HEK293 (cell line): Measurements from ENCODE around the gene GALNT16.

Experiments
- CTCF ChIA-PET: fragments of 350-600 bp; formaldehyde crosslinking; extraction: SDS; loops from one replicate; lab custom pipeline; 2021; ENCODE audit warnings: antibody characterized with exemption; lab: Yijun Ruan, JAX
- POLR2A ChIA-PET: fragments of 300-600 bp; formaldehyde crosslinking; extraction: SDS; loops from one replicate; lab custom pipeline; 2020; ENCODE audit warnings: antibody characterized with exemption, inconsistent platforms; lab: Yijun Ruan, JAX
- H3K27ac ChIP-seq: fragments of 200-500 bp; sonication (Bioruptor generic); 2 replicates; pipeline ENCODE4 v1.5.1; 2014; ENCODE audit warnings: low read depth, low read length, control low read depth, inconsistent platforms; ENCODE audit errors: extremely low read depth
- H3K36me3 ChIP-seq, 2 experiments: fragments of 200-500 bp in 1 of 2; sonication (Bioruptor generic) in 1 of 2; 1 replicate in 1 of 2; 2 replicates in 1 of 2; pipeline ENCODE4 v1.5.1; 2014 to 2017; ENCODE audit warnings: inconsistent platforms in 2 of 2, low read length in 2 of 2; ENCODE audit not compliant: control insufficient read depth in 2 of 2, insufficient read depth in 1 of 2
- H3K4me1 ChIP-seq: fragments of 200-500 bp; sonication (Bioruptor generic); 2 replicates; pipeline ENCODE4 v1.5.1; 2014; ENCODE audit warnings: mild to moderate bottlenecking, low read length, inconsistent platforms; ENCODE audit not compliant: control insufficient read depth, insufficient read depth
- H3K4me3 ChIP-seq: 2 replicates; pipeline ENCODE4 v1.5.1; 2011; ENCODE audit warnings: low read depth, mild to moderate bottlenecking, control low read depth, low read length, moderate library complexity
- H3K9me3 ChIP-seq: fragments of 200-500 bp; sonication (Bioruptor generic); 2 replicates; pipeline ENCODE4 v1.5.1; 2014; ENCODE audit warnings: low read depth, low read length, inconsistent platforms; ENCODE audit not compliant: control insufficient read depth, insufficient read depth
- ATF2 ChIP-seq: fragments of 450-650 bp; formaldehyde crosslinking; IDR thresholded peaks from 2 replicates; pipeline ENCODE4 v1.5.1; 2016; ENCODE audit warnings: missing biosample characterization, missing genetic modification characterization, low read depth
- ELK4 ChIP-seq: IDR thresholded peaks from 2 replicates; pipeline ENCODE4 v1.6.1; 2011; ENCODE audit warnings: mild to moderate bottlenecking, low read depth, low read length, borderline replicate concordance
- GLI4 ChIP-seq: fragments of 450-650 bp; formaldehyde crosslinking; IDR thresholded peaks from 2 replicates; pipeline ENCODE4 v1.5.1; 2016; ENCODE audit warnings: missing biosample characterization, missing genetic modification characterization
- KLF10 ChIP-seq: fragments of 450-650 bp; IDR thresholded peaks from 2 replicates; pipeline ENCODE4 v1.5.1; 2018; ENCODE audit warnings: missing biosample characterization, mild to moderate bottlenecking, missing genetic modification characterization
- PBX3 ChIP-seq: sonication (generic); formaldehyde crosslinking; IDR thresholded peaks from 2 replicates; pipeline ENCODE4 v1.8.1; 2022; ENCODE audit warnings: mild to moderate bottlenecking, moderate library complexity, missing genetic modification reagents
- PRDM2 ChIP-seq: fragments of 450-650 bp; formaldehyde crosslinking; IDR thresholded peaks from 2 replicates; pipeline ENCODE4 v1.5.1; 2016; ENCODE audit warnings: missing biosample characterization, missing genetic modification characterization, borderline replicate concordance
- PRDM4 ChIP-seq: fragments of 450-650 bp; formaldehyde crosslinking; IDR thresholded peaks from 2 replicates; pipeline ENCODE4 v1.5.1; 2017; ENCODE audit warnings: missing biosample characterization, missing genetic modification characterization
- SP2 ChIP-seq: fragments of 450-650 bp; formaldehyde crosslinking; IDR thresholded peaks from 2 replicates; pipeline ENCODE4 v1.5.1; 2016; ENCODE audit warnings: missing biosample characterization, missing genetic modification characterization
- ZFP37 ChIP-seq: fragments of 450-650 bp; formaldehyde crosslinking; IDR thresholded peaks from 2 replicates; pipeline ENCODE4 v1.5.1; 2016; ENCODE audit warnings: missing biosample characterization, missing genetic modification characterization
- ZIC2 ChIP-seq: fragments of 450-650 bp; formaldehyde crosslinking; IDR thresholded peaks from 2 replicates; pipeline ENCODE4 v1.5.1; 2016; ENCODE audit warnings: missing biosample characterization, missing genetic modification characterization
- ZNF174 ChIP-seq: fragments of 450-650 bp; formaldehyde crosslinking; IDR thresholded peaks from 2 replicates; pipeline ENCODE4 v1.5.0; 2017; ENCODE audit warnings: missing biosample characterization, mild to moderate bottlenecking, missing genetic modification characterization
- ZNF223 ChIP-seq: fragments of 450-650 bp; formaldehyde crosslinking; IDR thresholded peaks from 2 replicates; pipeline ENCODE4 v1.5.1; 2016; ENCODE audit warnings: missing biosample characterization, missing genetic modification characterization
- ZNF248 ChIP-seq: fragments of 450-650 bp; formaldehyde crosslinking; IDR thresholded peaks from 2 replicates; pipeline ENCODE4 v1.5.1; 2017; ENCODE audit warnings: missing biosample characterization, missing genetic modification characterization
- ZNF324 ChIP-seq: fragments of 450-650 bp; formaldehyde crosslinking; IDR thresholded peaks from 2 replicates; pipeline ENCODE4 v1.5.1; 2016; ENCODE audit warnings: missing biosample characterization, missing genetic modification characterization
- ZNF549 ChIP-seq: fragments of 450-650 bp; IDR thresholded peaks from 2 replicates; pipeline ENCODE4 v1.5.1; 2018; ENCODE audit warnings: missing biosample characterization, missing genetic modification characterization, mild to moderate bottlenecking, inconsistent platforms, moderate library complexity
- ZNF560 ChIP-seq: fragments of 450-650 bp; formaldehyde crosslinking; IDR thresholded peaks from 2 replicates; pipeline ENCODE4 v1.5.1; 2017; ENCODE audit warnings: missing biosample characterization, missing genetic modification characterization, borderline replicate concordance
- ZNF701 ChIP-seq: fragments of 450-650 bp; formaldehyde crosslinking; IDR thresholded peaks from 2 replicates; pipeline ENCODE4 v1.5.1; 2016; ENCODE audit warnings: missing biosample characterization, missing genetic modification characterization
- ZNF707 ChIP-seq: fragments of 450-650 bp; formaldehyde crosslinking; IDR thresholded peaks from 2 replicates; pipeline ENCODE4 v1.5.1; 2016; ENCODE audit warnings: missing biosample characterization, missing genetic modification characterization
- ZNF747 ChIP-seq: fragments of 450-650 bp; formaldehyde crosslinking; IDR thresholded peaks from 2 replicates; pipeline ENCODE4 v1.5.1; 2016; ENCODE audit warnings: missing biosample characterization, missing genetic modification characterization

Gene GALNT16

GRCh38 chr14:69263771-69264170, 3.8 kb downstream of the GALNT16 start:
- no peak overlapping the region for H3K27ac ChIP-seq
- TF ChIP-seq GLI4 (tag by site-specific recombination): no peak
- no peak for TF ChIP-seq ZNF707
- TF ChIP-seq ZFP37: no peak
- no peak for TF ChIP-seq ELK4
- no peak for TF ChIP-seq ZNF701 (tag by site-specific recombination)
- no peak for TF ChIP-seq ZNF560 (tag by site-specific recombination)
- no peak for TF ChIP-seq ZNF324 (tag by site-specific recombination)
- no peak for TF ChIP-seq ZNF747 (tag by site-specific recombination)
- no peak for TF ChIP-seq ATF2 (tag by site-specific recombination)
- TF ChIP-seq ZNF248 (tag by site-specific recombination): no peak
- no peak for TF ChIP-seq PRDM4 (tag by site-specific recombination)
- TF ChIP-seq SP2 (tag by site-specific recombination): no peak
- TF ChIP-seq KLF10 (tag by site-specific recombination): no peak
- TF ChIP-seq ZNF174 (tag by site-specific recombination): no peak
- ChIA-PET POLR2A (no interaction called here), CTCF (no interaction called here)
- peaks cover 5% of the 10 kb centered on the region; the same call in 1 of the 2 replicates for H3K4me1 ChIP-seq
- H3K9me3 ChIP-seq: no peaks in the 10 kb centered on the region
- H3K4me3 ChIP-seq: no peak overlapping the region
- H3K36me3 ChIP-seq: peaks cover 0 to 6% of the 10 kb centered on the region in 2 experiments; a peak in 1 of 3 replicates

GRCh38 chr14:69266572-69267345, 6.8 kb downstream of the GALNT16 start:
- ChIA-PET CTCF (interaction anchor here (1.1 kb wide), 1 partner anchor 18 kb away, joined by 4 read pairs; no protein-coding TSS in a partner anchor), POLR2A (no interaction called here)

More at GRCh38 chr14:69266572-69267345, 6.8 kb downstream of the GALNT16 start:
- Histone ChIP-seq H3K36me3 (peaks cover 5 to 6% of the 10 kb centered on the region in 2 experiments; a peak in 2 of 3 replicates), H3K9me3 (no peaks in the 10 kb centered on the region), H3K4me3 (no peak overlapping the region), H3K27ac (no peak overlapping the region), H3K4me1 (peaks cover 5% of the 10 kb centered on the region; the same call in 1 of the 2 replicates)
- TF ChIP-seq PBX3 (CRISPR knock-in tag) (no peak), ZNF223 (no peak), ELK4 (no peak), ZIC2 (tag by site-specific recombination) (peak; percentile 79), PRDM2 (tag by site-specific recombination) (no peak), ZNF549 (tag by site-specific recombination) (no peak)
